ENCODE data around the gene RAB10. TPM values are rescaled to one million over a fixed set of nuclear protein-coding genes. Genes with fewer than 3 reads are reported as not detected.

Gene RAB10
- total RNA-seq, 1 experiment from 2014 or later, result 167 TPM

- Histone ChIP-seq H3K4me3 (replicated peaks in 1 of 2; ENCODE audit: low read depth in 1 of 2, low read length in 2 of 2) (no peak overlapping the region), H3K36me3 (ENCODE audit: control insufficient read depth in 1 of 2, insufficient read depth in 2 of 2, low read length in 2 of 2) (peaks cover 0 to 3% of the 10 kb centered on the region in 2 experiments; a peak in 1 of 4 replicates), H3K27me3 (ENCODE audit: insufficient read depth, low read length) (no peaks in the 10 kb centered on the region), H3K79me2 (ENCODE audit: insufficient read depth, low read length) (peaks cover 99% of the 10 kb centered on the region), H3K9me3 (ENCODE audit: control insufficient read depth in 1 of 2, insufficient read depth in 1 of 2, low read depth in 1 of 2, low read length in 2 of 2) (no peaks in the 10 kb centered on the region), H3K9me2 (ENCODE audit: insufficient read depth) (no peaks in the 10 kb centered on the region), H4K20me1 (ENCODE audit: insufficient read depth) (peaks cover 16% of the 10 kb centered on the region; the same call in 1 of the 2 replicates), H2AFZ (ENCODE audit: low read depth, low read length, poor library complexity, severe bottlenecking) (no peak overlapping the region), H3K4me2 (ENCODE audit: low read length) (no peak overlapping the region), H3K9ac (ENCODE audit: low read length) (no peak overlapping the region), H3K4me1 (ENCODE audit: control insufficient read depth in 1 of 2, insufficient read depth in 2 of 2, low read length in 2 of 2) (peaks cover 4 to 6% of the 10 kb centered on the region in 2 experiments; a peak in 3 of 4 replicates), H3K27ac (ENCODE audit: low read depth, low read length) (no peak overlapping the region)
- CTCF ChIA-PET, result interaction anchor here (1.1 kb wide), 1 partner anchor 20 kb away, joined by 3 read pairs; no protein-coding TSS in a partner anchor
- DNase-seq (ENCODE audit: low read depth, low spot score), result no peak
- RAD21 ChIA-PET (ENCODE audit: low non-redundant PET in 1 of 2, low total read pairs in 2 of 2, uncharacterized antibody in 2 of 2, unreplicated experiment in 2 of 2), result no interaction called here
- no peak for ATAC-seq
- no peak for TF ChIP-seq POLR2A (IDR thresholded peaks at IDR 0.05; ENCODE audit: borderline replicate concordance, extremely low read depth, insufficient read depth, insufficient read length)
- intact Hi-C loops (cut with micrococcal nuclease), result no loop called here
- POLR2A ChIA-PET, result no interaction called here
- BruUV-seq (replicated peaks), result no TSS peak
These were observed 27.7 kb downstream of the RAB10 start for GRCh38 chr2:26061539-26061938.

- H3K9ac ChIP-seq (ENCODE audit: low read length), result no peak overlapping the region
- H3K36me3 ChIP-seq (ENCODE audit: control insufficient read depth in 1 of 2, insufficient read depth in 2 of 2, low read length in 2 of 2), result peaks cover 0 to 3% of the 10 kb centered on the region in 2 experiments; a peak in 1 of 4 replicates
- ChIA-PET CTCF (no interaction called here), RAD21 (ENCODE audit: low non-redundant PET in 1 of 2, low total read pairs in 2 of 2, uncharacterized antibody in 2 of 2, unreplicated experiment in 2 of 2) (no interaction called here), POLR2A (interaction anchor here (1.8 kb wide), 1 partner anchor 31 kb away, joined by 5 read pairs; the partner anchor contains the start of gene RAB10)
- H3K27ac ChIP-seq (ENCODE audit: low read depth, low read length), result no peak overlapping the region
- no peaks in the 10 kb centered on the region for H3K9me3 ChIP-seq (ENCODE audit: control insufficient read depth in 1 of 2, insufficient read depth in 1 of 2, low read depth in 1 of 2, low read length in 2 of 2)
- intact Hi-C loops (cut with micrococcal nuclease), result loop anchor here (5.0 kb wide), 1 partner anchor 73 kb away; no protein-coding TSS in a partner anchor
- no peaks in the 10 kb centered on the region for H3K9me2 ChIP-seq (ENCODE audit: insufficient read depth)
- H3K4me1 ChIP-seq (ENCODE audit: control insufficient read depth in 1 of 2, insufficient read depth in 2 of 2, low read length in 2 of 2), result peaks cover 17 to 32% of the 10 kb centered on the region in 2 experiments
- no peak overlapping the region for H3K4me3 ChIP-seq (replicated peaks in 1 of 2; ENCODE audit: low read depth in 1 of 2, low read length in 2 of 2)
- H2AFZ ChIP-seq (ENCODE audit: low read depth, low read length, poor library complexity, severe bottlenecking), result no peak overlapping the region
- no TSS peak for BruUV-seq (replicated peaks)
- H3K4me2 ChIP-seq (ENCODE audit: low read length), result no peak overlapping the region
- H3K27me3 ChIP-seq (ENCODE audit: insufficient read depth, low read length), result no peaks in the 10 kb centered on the region
- H4K20me1 ChIP-seq (ENCODE audit: insufficient read depth), result peaks cover 5% of the 10 kb centered on the region; the same call in 1 of the 2 replicates
- peaks cover 99% of the 10 kb centered on the region for H3K79me2 ChIP-seq (ENCODE audit: insufficient read depth, low read length)
- no peak for ATAC-seq
- no peak for DNase-seq (ENCODE audit: low read depth, low spot score)
- TF ChIP-seq EGR1 (IDR thresholded peaks at IDR 0.05; ENCODE audit: low read depth) (no peak), ZNF274 (IDR thresholded peaks at IDR 0.05; ENCODE audit: low read depth, low read length) (no peak), JUND (IDR thresholded peaks at IDR 0.05) (no peak), EZH2phosphoT487 (IDR thresholded peaks at IDR 0.05; ENCODE audit: borderline replicate concordance) (no peak), ELF1 (IDR thresholded peaks at IDR 0.05; ENCODE audit: borderline replicate concordance, low read depth) (no peak), POLR2A (IDR thresholded peaks at IDR 0.05; ENCODE audit: borderline replicate concordance, extremely low read depth, insufficient read depth, insufficient read length) (no peak), ZFX (IDR thresholded peaks at IDR 0.05) (no peak), RAD21 (IDR thresholded peaks at IDR 0.05; ENCODE audit: low read depth) (no peak), CEBPB (IDR thresholded peaks at IDR 0.05; ENCODE audit: low read depth) (no peak), REST (IDR thresholded peaks at IDR 0.05; ENCODE audit: low read depth) (no peak), FOSL1 (IDR thresholded peaks at IDR 0.05; ENCODE audit: low read depth) (no peak), YY1 (IDR thresholded peaks at IDR 0.05; ENCODE audit: extremely low read depth, insufficient replicate concordance, low read depth, low read length) (no peak), SP1 (IDR thresholded peaks at IDR 0.05; ENCODE audit: low read depth) (no peak), MAX (IDR thresholded peaks at IDR 0.05) (no peak), EZH2 (IDR thresholded peaks at IDR 0.05) (no peak), ZBTB33 (IDR thresholded peaks at IDR 0.05; ENCODE audit: extremely low read depth, insufficient replicate concordance, low read length) (no peak)
These were observed 31.0 kb downstream of the RAB10 start for GRCh38 chr2:26064846-26065245.

All from HCT116 (cell line).